NCI-H460 (cell line): Measurements from ENCODE around the gene PWWP2A. TPM values are rescaled to one million over a fixed set of nuclear protein-coding genes. Genes with fewer than 3 reads are reported as not detected.

Experiments used
- total RNA-seq: library from RNA; depleted of rRNA; stranded (reverse); fragments of >200 nt; shearing (Covaris generic); gene quantifications from 2 replicates; pipeline ENCODE4 v1.2.3, GENCODE V29; 2014; rRNA removed

PWWP2A gene
- total RNA-seq, 1 experiment from 2014 or later = 12.8 TPM

Other genes starting within 250 kb of the PWWP2A start
- 0.12 and 0.17 TPM in 2 replicates for gene ADRA1B, start 203.0 kb downstream of the PWWP2A start, total RNA-seq
- gene TTC1, start 110.3 kb downstream of the PWWP2A start, total RNA-seq = 59.9 and 67.6 TPM in 2 replicates
- 1.0 and 2.2 TPM in 2 replicates for gene FABP6, start 110.1 kb upstream of the PWWP2A start, total RNA-seq
- 9.1 and 10.3 TPM in 2 replicates for gene CCNJL, start 193.1 kb upstream of the PWWP2A start, total RNA-seq